Inflammatory macrophage (primary cell): ENCODE data around the gene GPR153.

ENCODE experiments used
- DNase-seq, 2 donors: peaks; one replicate each; pipeline ENCODE4 v3.0.0-alpha.2; 2020 to 2022

The GPR153 gene

GRCh38 chr1:6198646-6199297, 62.1 kb downstream of the GPR153 start:
- peak in 1 of 2 donors; percentile 25 for DNase-seq

- DNase-seq: no peak
Observed at GRCh38 chr1:6197746-6198427, 63.0 kb downstream of the GPR153 start.
